Panc1 (cell line): Measurements from ENCODE around the gene SLC46A2. TPM values are rescaled to one million over a fixed set of nuclear protein-coding genes. Genes with fewer than 3 reads are reported as not detected.
A peak's percentile ranks its signal among the peaks of the same experiment; 100 is the strongest.

Experiments
- ATAC-seq: fragments of 200-7000 bp; cut with Tn5 transposase; 2 replicates; pipeline ENCODE4 v1.9.1; 2020; ENCODE audit warnings: mild to moderate bottlenecking, moderate library complexity
- BruUV-seq: library from RNA; stranded (reverse); fragments of 400-500 nt; replicated peaks from 2 replicates; lab custom pipeline; 2021; lab: Mats Ljungman, UMichigan
- CTCF ChIA-PET: fragments of 300-600 bp; sonication (Branson Sonifier 250); formaldehyde crosslinking; loops from one replicate; lab custom pipeline; 2022; ENCODE audit warnings: antibody characterized with exemption; lab: Charles Lee
- POLR2A ChIA-PET: fragments of 300-600 bp; sonication (Branson Sonifier 250); formaldehyde crosslinking; loops from one replicate; lab custom pipeline; 2022; ENCODE audit warnings: antibody characterized with exemption; lab: Charles Lee
- DNase-seq: peaks from one replicate; pipeline ENCODE4 v3.0.0-alpha.2; 2010; ENCODE audit warnings: low read depth, low spot score
- H3K27ac ChIP-seq: 2 replicates; pipeline ENCODE4 v1.5.1; 2011; ENCODE audit warnings: mild to moderate bottlenecking, low read length, inconsistent platforms
- H3K27me3 ChIP-seq: fragments of 200-500 bp; sonication (Bioruptor generic); 2 replicates; pipeline ENCODE4 v1.6.0; 2014; ENCODE audit warnings: low read length, inconsistent platforms; ENCODE audit not compliant: control insufficient read depth, insufficient read depth
- H3K36me3 ChIP-seq: fragments of 200-500 bp; sonication (Bioruptor generic); 2 replicates; pipeline ENCODE4 v1.5.1; 2014; ENCODE audit warnings: inconsistent platforms, mild to moderate bottlenecking, low read length, moderate library complexity; ENCODE audit not compliant: control insufficient read depth, insufficient read depth
- H3K4me1 ChIP-seq: 2 replicates; pipeline ENCODE4 v1.5.1; 2011; ENCODE audit warnings: inconsistent platforms, mild to moderate bottlenecking, low read length, moderate library complexity; ENCODE audit not compliant: control insufficient read depth, insufficient read depth
- H3K4me3 ChIP-seq, 2 experiments: 2 replicates each; pipeline ENCODE4 v1.5.1; 2011 to 2012; ENCODE audit warnings: low read depth in 2 of 2, low read length in 2 of 2, mild to moderate bottlenecking in 2 of 2, inconsistent platforms in 1 of 2, moderate library complexity in 1 of 2
- H3K9me3 ChIP-seq: fragments of 200-500 bp; sonication (Bioruptor generic); 2 replicates; pipeline ENCODE4 v1.5.1; 2014; ENCODE audit warnings: low read depth, mild to moderate bottlenecking, inconsistent platforms, low read length, moderate library complexity; ENCODE audit not compliant: control insufficient read depth, insufficient read depth
- CTCF ChIP-seq: fragments of 450-650 bp; IDR thresholded peaks from 2 replicates; pipeline ENCODE4 v1.5.1; 2017; ENCODE audit warnings: mild to moderate bottlenecking
- POLR2AphosphoS5 ChIP-seq: IDR thresholded peaks from 2 replicates; pipeline ENCODE4 v1.6.1; 2012; ENCODE audit warnings: mild to moderate bottlenecking, low read depth, low read length, moderate library complexity
- SIN3A ChIP-seq: IDR thresholded peaks from 2 replicates; pipeline ENCODE4 v1.6.1; 2012; ENCODE audit warnings: low read depth, mild to moderate bottlenecking, low read length, moderate library complexity, borderline replicate concordance; ENCODE audit not compliant: insufficient read depth
- TCF7L2 ChIP-seq: IDR thresholded peaks from 2 replicates; pipeline ENCODE4 v1.6.1; 2011; ENCODE audit warnings: mild to moderate bottlenecking, low read depth, low read length, inconsistent platforms
- in situ Hi-C: cut with HindIII; loops from 2 replicates; pipeline ENCODE4 v1.10.0; 2016; ENCODE audit warnings: low sequenced_read_pairs, low pct_unique_long_range_greater_than_20kb
- intact Hi-C: fragments of 100-400 bp; cut with micrococcal nuclease; formaldehyde crosslinking; loops from one replicate; pipeline ENCODE4 v1.10.0; 2022; ENCODE audit not compliant: unreplicated experiment
- total RNA-seq: library from RNA; stranded (reverse); gene quantifications from one replicate; pipeline ENCODE4 v1.2.1, GENCODE V29; 2021; ENCODE audit not compliant: unreplicated experiment
- TF ChIP-seq, protein P1 (sequence below), 2 experiments: IDR thresholded peaks; 2 replicates each; pipeline ENCODE4 v1.6.1; 2011 to 2012; ENCODE audit warnings: low read depth in 2 of 2, control low read depth in 1 of 2, low read length in 1 of 2, mild to moderate bottlenecking in 1 of 2, moderate library complexity in 1 of 2; ENCODE audit not compliant: insufficient read depth in 1 of 2

SLC46A2 gene
- total RNA-seq, 1 experiment from 2014 or later: not detected

- Histone ChIP-seq H3K4me1 (no peaks in the 10 kb centered on the region), H3K27me3 (no peaks in the 10 kb centered on the region), H3K4me3 (no peak overlapping the region), H3K27ac (no peak overlapping the region), H3K36me3 (no peaks in the 10 kb centered on the region), H3K9me3 (no peaks in the 10 kb centered on the region)
- intact Hi-C loops: no loop called here
- no peak for TF ChIP-seq SIN3A
- TF ChIP-seq TCF7L2: no peak
- TF ChIP-seq, protein P1, sequence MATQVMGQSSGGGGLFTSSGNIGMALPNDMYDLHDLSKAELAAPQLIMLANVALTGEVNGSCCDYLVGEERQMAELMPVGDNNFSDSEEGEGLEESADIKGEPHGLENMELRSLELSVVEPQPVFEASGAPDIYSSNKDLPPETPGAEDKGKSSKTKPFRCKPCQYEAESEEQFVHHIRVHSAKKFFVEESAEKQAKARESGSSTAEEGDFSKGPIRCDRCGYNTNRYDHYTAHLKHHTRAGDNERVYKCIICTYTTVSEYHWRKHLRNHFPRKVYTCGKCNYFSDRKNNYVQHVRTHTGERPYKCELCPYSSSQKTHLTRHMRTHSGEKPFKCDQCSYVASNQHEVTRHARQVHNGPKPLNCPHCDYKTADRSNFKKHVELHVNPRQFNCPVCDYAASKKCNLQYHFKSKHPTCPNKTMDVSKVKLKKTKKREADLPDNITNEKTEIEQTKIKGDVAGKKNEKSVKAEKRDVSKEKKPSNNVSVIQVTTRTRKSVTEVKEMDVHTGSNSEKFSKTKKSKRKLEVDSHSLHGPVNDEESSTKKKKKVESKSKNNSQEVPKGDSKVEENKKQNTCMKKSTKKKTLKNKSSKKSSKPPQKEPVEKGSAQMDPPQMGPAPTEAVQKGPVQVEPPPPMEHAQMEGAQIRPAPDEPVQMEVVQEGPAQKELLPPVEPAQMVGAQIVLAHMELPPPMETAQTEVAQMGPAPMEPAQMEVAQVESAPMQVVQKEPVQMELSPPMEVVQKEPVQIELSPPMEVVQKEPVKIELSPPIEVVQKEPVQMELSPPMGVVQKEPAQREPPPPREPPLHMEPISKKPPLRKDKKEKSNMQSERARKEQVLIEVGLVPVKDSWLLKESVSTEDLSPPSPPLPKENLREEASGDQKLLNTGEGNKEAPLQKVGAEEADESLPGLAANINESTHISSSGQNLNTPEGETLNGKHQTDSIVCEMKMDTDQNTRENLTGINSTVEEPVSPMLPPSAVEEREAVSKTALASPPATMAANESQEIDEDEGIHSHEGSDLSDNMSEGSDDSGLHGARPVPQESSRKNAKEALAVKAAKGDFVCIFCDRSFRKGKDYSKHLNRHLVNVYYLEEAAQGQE (IDR thresholded peaks at IDR 0.05; ENCODE audit: insufficient read depth in 1 of 2, low read depth in 2 of 2, low read length in 1 of 2): no peak
- TF ChIP-seq CTCF: no peak
- no peak for TF ChIP-seq POLR2AphosphoS5
- BruUV-seq: no TSS peak
- in situ Hi-C loops: no loop called here
- DNase-seq: no peak
- ATAC-seq: no peak
- CTCF ChIA-PET: no interaction called here
- POLR2A ChIA-PET: no interaction called here
Measured at GRCh38 chr9:112868461-112868860, 22.2 kb downstream of the SLC46A2 start.

GRCh38 chr9:112867275-112867991 is 23.2 kb downstream of the SLC46A2 start:
- ATAC-seq: peak; percentile 62; the same call in 1 of the 2 replicates
- CTCF ChIA-PET: no interaction called here

More at GRCh38 chr9:112867275-112867991, 23.2 kb downstream of the SLC46A2 start:
- Histone ChIP-seq H3K27me3 (no peaks in the 10 kb centered on the region), H3K4me1 (no peaks in the 10 kb centered on the region), H3K36me3 (no peaks in the 10 kb centered on the region), H3K27ac (no peak overlapping the region), H3K4me3 (no peak overlapping the region), H3K9me3 (no peaks in the 10 kb centered on the region)
- no peak for DNase-seq
- TF ChIP-seq TCF7L2 (no peak), SIN3A (no peak), POLR2AphosphoS5 (no peak), CTCF (no peak)
- TF ChIP-seq, protein P1 (IDR thresholded peaks at IDR 0.05; ENCODE audit: insufficient read depth in 1 of 2, low read depth in 2 of 2, low read length in 1 of 2): no peak
- in situ Hi-C loops: no loop called here
- no TSS peak for BruUV-seq
- POLR2A ChIA-PET: no interaction called here
- intact Hi-C loops: no loop called here
